Neuron (in vitro differentiated cells): Measurements from ENCODE around the gene CCDC86.

Source experiments
- H2AFZ ChIP-seq: one replicate; pipeline ENCODE4 v1.6.1; 2013; ENCODE audit warnings: low read depth, mild to moderate bottlenecking, inconsistent platforms, low read length, moderate library complexity
- H3K27me3 ChIP-seq: one replicate; pipeline ENCODE4 v1.6.1; 2013; ENCODE audit warnings: low read length; ENCODE audit not compliant: insufficient read depth
- H3K36me3 ChIP-seq: one replicate; pipeline ENCODE4 v1.6.1; 2013; ENCODE audit warnings: low read length; ENCODE audit not compliant: insufficient read depth
- H3K4me1 ChIP-seq: one replicate; pipeline ENCODE4 v1.6.1; 2013; ENCODE audit warnings: low read length; ENCODE audit not compliant: insufficient read depth
- H3K4me3 ChIP-seq: 2 replicates; pipeline ENCODE4 v1.5.1; 2013; ENCODE audit warnings: mild to moderate bottlenecking, low read length, moderate library complexity
- H3K9me3 ChIP-seq: one replicate; pipeline ENCODE4 v1.6.1; 2013; ENCODE audit warnings: low read length

The CCDC86 gene

DNA sequence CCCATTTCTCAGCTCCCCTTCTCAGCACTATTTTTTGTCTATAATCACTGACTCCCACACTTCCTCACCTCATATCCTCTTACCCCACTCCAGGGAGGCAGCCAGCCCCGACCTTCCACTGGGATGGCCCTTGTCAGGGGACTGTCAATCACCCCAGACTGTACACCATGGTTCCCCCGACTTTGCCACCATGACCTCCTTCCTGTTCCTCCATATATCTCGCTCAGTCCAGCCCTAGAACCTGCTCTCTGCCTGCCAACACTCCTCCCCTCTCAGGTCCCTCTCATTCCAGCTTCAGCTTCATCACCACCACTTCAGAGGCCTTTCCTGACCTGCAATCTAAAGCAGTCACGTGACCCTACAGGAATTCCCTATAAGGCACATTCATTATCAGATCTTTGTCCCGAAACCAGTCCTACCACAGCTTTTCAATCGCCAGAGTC, 48.0 kb downstream of the CCDC86 start:
- Histone ChIP-seq H3K36me3 (peaks cover 25% of the 10 kb centered on the region), H3K4me3 (no peak overlapping the region)

DNA sequence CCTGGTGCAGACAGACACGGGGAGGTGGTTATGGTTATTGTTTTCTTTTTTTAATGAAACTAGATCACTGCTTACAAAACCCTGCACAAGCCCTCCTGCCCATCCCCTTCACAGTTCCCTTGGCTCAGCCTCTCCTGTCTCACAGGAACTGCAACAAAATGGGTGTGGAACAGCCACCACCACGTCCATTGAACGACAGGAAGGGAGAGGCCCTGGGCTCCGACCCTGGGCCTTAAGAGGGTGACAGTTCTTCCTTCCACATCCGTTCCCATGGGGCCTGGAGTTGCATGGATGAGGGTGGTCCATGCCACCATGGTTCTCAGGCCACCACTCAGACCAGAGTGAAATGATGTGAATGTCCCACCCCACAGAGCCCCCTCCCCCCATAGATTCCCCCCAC, 48.8 kb downstream of the CCDC86 start:
- Histone ChIP-seq H3K36me3 (peaks cover 31% of the 10 kb centered on the region), H3K4me1 (no peaks in the 10 kb centered on the region), H2AFZ (no peak overlapping the region), H3K27me3 (no peaks in the 10 kb centered on the region), H3K4me3 (no peak overlapping the region), H3K9me3 (no peaks in the 10 kb centered on the region)

More for the DNA sequence above, 48.0 kb downstream of the CCDC86 start:
- H2AFZ ChIP-seq: no peak overlapping the region
- H3K4me1 ChIP-seq: no peaks in the 10 kb centered on the region
- H3K9me3 ChIP-seq: no peaks in the 10 kb centered on the region
- H3K27me3 ChIP-seq: no peaks in the 10 kb centered on the region

DNA sequence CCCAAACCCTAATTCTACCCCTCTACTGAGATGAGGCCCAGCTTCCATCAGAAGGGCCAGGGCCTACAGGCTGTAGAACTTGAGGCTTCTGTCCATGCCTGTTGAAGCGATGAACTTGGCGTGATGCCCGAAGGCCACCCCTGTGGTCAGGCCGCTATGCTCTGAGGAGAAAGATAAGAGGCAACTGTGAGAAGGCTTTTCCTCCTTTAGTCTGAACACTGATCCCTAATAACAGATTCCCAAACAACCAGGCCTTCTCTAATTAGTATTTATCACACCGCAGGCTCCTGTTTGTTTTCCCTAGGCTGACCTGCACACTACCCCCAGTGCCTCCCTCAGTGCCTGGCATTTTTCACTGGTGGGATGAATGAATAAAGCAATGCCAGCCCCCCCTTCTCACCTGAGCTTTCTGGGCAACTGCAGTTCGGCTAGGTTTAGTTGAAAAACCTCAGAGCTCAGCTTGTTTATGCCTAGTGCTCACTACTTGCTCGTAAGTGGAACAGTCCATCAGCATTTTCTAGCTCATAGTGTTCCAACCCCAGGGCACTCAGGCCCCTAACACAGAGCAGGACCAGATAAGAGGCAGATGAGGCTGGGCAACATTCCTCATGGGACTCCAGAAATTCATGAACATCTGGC, 49.3 kb downstream of the CCDC86 start:
- Histone ChIP-seq H3K4me3 (no peak overlapping the region), H3K27me3 (no peaks in the 10 kb centered on the region), H3K36me3 (peaks cover 37% of the 10 kb centered on the region), H3K4me1 (no peaks in the 10 kb centered on the region), H3K9me3 (no peaks in the 10 kb centered on the region), H2AFZ (no peak overlapping the region)

DNA sequence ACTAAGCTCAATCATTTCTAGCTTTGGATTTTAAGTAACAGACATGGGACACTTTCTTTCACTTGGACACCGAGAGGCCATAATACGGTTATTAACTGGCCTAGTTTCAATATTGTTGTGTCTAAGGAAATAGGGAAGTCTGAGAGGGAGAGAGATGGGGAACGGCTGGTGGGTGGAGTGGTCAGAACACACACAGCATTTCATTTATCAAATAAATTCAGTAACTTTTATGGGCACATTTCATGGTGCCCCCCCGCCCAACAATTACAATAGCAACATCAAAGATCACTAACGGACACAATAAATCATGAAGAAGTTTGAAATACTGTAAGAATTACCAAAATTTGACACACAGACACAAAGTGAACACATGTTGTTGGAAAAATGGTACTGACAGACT, 53.8 kb downstream of the CCDC86 start:
- Histone ChIP-seq H3K4me1 (no peaks in the 10 kb centered on the region), H3K9me3 (no peaks in the 10 kb centered on the region), H3K36me3 (peaks cover 72% of the 10 kb centered on the region), H3K27me3 (no peaks in the 10 kb centered on the region), H3K4me3 (no peak overlapping the region), H2AFZ (no peak overlapping the region)

DNA sequence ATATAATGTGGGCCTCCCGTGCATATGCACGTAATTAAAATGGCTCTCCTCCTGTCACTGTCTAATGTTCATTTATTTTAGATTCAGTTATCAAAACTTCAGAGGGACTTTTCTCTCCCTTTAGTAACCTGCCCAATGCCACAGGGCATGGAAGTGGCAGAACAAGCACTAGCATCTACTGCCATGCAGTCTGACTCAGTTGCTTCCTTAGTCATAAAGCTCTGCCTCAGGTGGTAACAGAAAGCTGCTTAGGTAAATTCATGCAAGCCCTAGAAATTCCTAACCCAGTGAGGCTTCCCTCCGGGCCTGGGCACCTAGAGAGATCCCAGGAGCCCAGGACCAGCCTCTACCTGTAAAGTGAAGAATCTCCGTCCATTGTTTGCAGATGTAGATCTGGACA, 55.6 kb downstream of the CCDC86 start:
- Histone ChIP-seq H3K27me3 (no peaks in the 10 kb centered on the region), H2AFZ (no peak overlapping the region), H3K4me3 (no peak overlapping the region), H3K9me3 (no peaks in the 10 kb centered on the region), H3K4me1 (no peaks in the 10 kb centered on the region), H3K36me3 (peaks cover 79% of the 10 kb centered on the region)

DNA sequence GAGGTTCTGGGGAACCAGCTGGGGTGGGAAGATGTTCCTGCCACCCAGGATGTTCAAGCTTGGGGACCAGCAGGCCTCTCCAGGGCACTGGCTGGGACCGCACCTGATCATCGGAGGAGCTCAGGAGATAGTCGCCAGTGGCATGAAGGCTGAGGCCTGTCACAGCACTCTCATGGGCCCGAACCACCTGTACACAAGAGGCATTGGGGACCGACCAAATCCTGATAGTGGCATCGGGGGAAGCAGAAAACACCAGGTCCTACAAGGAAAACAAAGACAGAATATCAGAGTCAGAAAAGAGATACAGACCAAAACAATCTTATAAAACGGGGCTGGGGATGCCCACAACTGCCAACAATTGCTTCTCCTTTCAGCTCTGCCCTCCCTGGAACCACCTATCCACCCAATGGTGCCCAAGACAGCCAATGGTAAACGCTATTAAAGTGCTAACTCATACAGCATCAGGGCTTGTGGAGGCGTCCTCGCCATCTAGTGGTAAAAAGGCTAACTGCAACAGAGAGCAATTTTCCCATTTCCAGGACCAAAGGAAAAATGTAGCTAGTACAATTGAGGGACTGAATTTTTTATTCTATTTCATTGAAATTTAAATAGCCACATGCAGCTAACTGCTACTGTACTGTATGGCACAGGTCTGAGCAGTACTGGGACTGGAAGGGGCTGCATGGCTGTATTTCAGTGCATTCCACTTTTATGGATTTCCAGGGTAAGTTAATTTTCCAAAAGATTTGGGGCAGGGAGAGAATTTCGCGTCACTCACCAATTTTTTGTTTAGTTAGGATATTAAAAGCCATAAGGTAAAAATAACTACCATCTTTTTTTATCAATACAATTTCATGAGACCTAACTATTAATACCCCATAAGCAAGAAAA, 57.4 kb downstream of the CCDC86 start:
- Histone ChIP-seq H3K4me1 (peaks cover under 1% of the 10 kb centered on the region), H3K36me3 (peaks cover 85% of the 10 kb centered on the region), H3K27me3 (no peaks in the 10 kb centered on the region), H3K4me3 (no peak overlapping the region), H2AFZ (no peak overlapping the region), H3K9me3 (no peaks in the 10 kb centered on the region)

DNA sequence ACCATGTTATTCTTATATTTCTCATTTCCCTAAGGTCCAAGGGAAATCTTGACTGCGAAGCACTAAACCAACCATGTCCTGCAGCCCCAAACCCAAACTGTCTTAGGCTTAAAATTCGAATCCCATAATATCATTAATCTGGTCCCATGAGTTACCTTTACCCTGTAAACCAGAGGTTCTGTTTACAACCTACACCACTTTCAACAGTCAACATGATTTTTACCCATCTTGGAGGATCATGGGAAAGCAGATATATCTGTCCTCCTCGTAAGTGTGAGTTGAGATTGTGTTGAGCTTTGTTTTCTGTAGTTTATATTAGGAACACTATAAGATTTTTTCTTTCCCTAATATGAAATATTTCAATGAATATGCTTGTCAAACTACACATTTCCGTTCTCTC, 58.1 kb downstream of the CCDC86 start:
- Histone ChIP-seq H2AFZ (no peak overlapping the region), H3K9me3 (no peaks in the 10 kb centered on the region), H3K36me3 (peaks cover 83% of the 10 kb centered on the region), H3K27me3 (no peaks in the 10 kb centered on the region), H3K4me3 (no peak overlapping the region), H3K4me1 (peaks cover 7% of the 10 kb centered on the region)
